KMS-11 (cell line): ENCODE data around the gene CHST11.
A peak's percentile ranks its signal among the peaks of the same experiment; 100 is the strongest.

Experiments used
- H2AFZ ChIP-seq: fragments of 200-600 bp; sonication (generic); 2 replicates; pipeline ENCODE4 v1.6.1; 2016; ENCODE audit warnings: antibody characterized with exemption, mixed run types, low read depth
- H3K27ac ChIP-seq: fragments of 200-600 bp; sonication (generic); 2 replicates; pipeline ENCODE4 v1.6.1; 2016; ENCODE audit warnings: mild to moderate bottlenecking, mixed run types
- H3K27me3 ChIP-seq: fragments of 200-600 bp; sonication (generic); 2 replicates; pipeline ENCODE4 v1.6.1; 2017; ENCODE audit warnings: mild to moderate bottlenecking, low read depth, mixed run types, moderate library complexity; ENCODE audit not compliant: insufficient read depth
- H3K36me3 ChIP-seq: fragments of 200-600 bp; sonication (generic); 2 replicates; pipeline ENCODE4 v1.6.1; 2017; ENCODE audit warnings: mild to moderate bottlenecking, mixed run types; ENCODE audit not compliant: insufficient read depth
- H3K4me1 ChIP-seq: fragments of 200-600 bp; sonication (generic); 2 replicates; pipeline ENCODE4 v1.6.1; 2016; ENCODE audit warnings: mild to moderate bottlenecking, low read depth, mixed run types; ENCODE audit not compliant: poor library complexity, severe bottlenecking
- H3K4me2 ChIP-seq: fragments of 200-600 bp; sonication (generic); 2 replicates; pipeline ENCODE4 v1.7.0; 2016; ENCODE audit warnings: mild to moderate bottlenecking, mixed run types
- H3K4me3 ChIP-seq: fragments of 200-600 bp; sonication (generic); IDR thresholded peaks from 2 replicates; pipeline ENCODE4 v1.6.1; 2017; ENCODE audit warnings: low read depth, low read length, mixed read lengths; ENCODE audit not compliant: insufficient read depth
- H3K79me2 ChIP-seq: fragments of 200-600 bp; sonication (generic); 2 replicates; pipeline ENCODE4 v1.6.1; 2016; ENCODE audit warnings: low read depth, mixed run types; ENCODE audit not compliant: insufficient read depth
- H3K9ac ChIP-seq: fragments of 200-600 bp; sonication (generic); 2 replicates; pipeline ENCODE4 v1.6.1; 2016; ENCODE audit warnings: mild to moderate bottlenecking, mixed run types
- H4K20me1 ChIP-seq: fragments of 200-600 bp; sonication (generic); 2 replicates; pipeline ENCODE4 v1.6.1; 2016; ENCODE audit warnings: mild to moderate bottlenecking, mixed run types; ENCODE audit not compliant: insufficient read depth
- TF ChIP-seq, protein P1 (sequence below): fragments of 200-600 bp; sonication (generic); conservative IDR thresholded peaks from 2 replicates; pipeline ENCODE4 v1.6.1; 2017; ENCODE audit warnings: low read depth, mild to moderate bottlenecking, antibody characterized with exemption, low read length, moderate library complexity, mixed read lengths

The CHST11 gene

DNA sequence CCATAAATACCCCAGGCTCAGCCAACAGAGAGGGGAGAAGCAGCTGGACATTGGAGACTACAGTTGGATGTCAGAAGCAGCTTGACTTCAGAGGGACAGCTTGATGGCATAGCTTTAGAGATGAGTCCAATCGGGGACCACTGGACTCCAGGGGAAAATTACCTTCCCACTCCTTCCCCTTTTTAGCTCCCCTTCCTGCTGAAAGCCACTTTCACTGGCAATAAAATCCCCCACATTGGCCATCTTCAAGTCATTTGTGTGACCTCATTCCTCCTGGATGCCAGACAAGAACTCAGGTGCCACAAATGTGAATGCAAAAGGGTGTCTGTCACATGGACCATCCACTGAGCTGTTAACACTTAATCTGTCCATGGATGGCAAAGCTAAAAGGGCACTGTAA is 184.2 kb downstream of the CHST11 start:
- Histone ChIP-seq H2AFZ (no peak overlapping the region), H3K27me3 (no peaks in the 10 kb centered on the region), H3K4me1 (peaks cover 26% of the 10 kb centered on the region), H3K4me2 (no peak overlapping the region), H3K79me2 (no peaks in the 10 kb centered on the region), H3K4me3 (no peak overlapping the region), H3K36me3 (no peaks in the 10 kb centered on the region), H3K9ac (no peak overlapping the region), H3K27ac (no peak overlapping the region), H4K20me1 (no peaks in the 10 kb centered on the region)
- TF ChIP-seq, protein P1, sequence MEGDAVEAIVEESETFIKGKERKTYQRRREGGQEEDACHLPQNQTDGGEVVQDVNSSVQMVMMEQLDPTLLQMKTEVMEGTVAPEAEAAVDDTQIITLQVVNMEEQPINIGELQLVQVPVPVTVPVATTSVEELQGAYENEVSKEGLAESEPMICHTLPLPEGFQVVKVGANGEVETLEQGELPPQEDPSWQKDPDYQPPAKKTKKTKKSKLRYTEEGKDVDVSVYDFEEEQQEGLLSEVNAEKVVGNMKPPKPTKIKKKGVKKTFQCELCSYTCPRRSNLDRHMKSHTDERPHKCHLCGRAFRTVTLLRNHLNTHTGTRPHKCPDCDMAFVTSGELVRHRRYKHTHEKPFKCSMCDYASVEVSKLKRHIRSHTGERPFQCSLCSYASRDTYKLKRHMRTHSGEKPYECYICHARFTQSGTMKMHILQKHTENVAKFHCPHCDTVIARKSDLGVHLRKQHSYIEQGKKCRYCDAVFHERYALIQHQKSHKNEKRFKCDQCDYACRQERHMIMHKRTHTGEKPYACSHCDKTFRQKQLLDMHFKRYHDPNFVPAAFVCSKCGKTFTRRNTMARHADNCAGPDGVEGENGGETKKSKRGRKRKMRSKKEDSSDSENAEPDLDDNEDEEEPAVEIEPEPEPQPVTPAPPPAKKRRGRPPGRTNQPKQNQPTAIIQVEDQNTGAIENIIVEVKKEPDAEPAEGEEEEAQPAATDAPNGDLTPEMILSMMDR, result no peak

DNA sequence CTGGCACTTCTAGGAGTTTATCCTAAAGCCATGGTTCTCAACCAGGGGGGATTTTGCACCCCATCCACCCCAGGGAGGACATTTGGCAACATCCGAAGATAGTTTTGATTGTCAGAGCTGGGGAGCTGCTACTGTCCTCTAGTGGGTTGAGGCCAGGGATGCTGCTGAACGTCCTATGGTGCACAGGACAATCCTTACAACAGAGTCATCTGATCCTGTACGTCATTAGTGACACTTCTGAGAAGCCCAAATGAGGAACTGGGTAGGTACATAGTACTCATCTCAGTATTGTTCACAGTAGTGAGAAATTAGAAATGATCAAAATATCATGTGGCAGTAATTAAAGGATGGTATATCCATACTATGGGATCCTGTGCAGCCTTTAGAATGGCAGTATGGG is 185.1 kb downstream of the CHST11 start:
- no peak overlapping the region for H3K9ac ChIP-seq
- H3K79me2 ChIP-seq, result no peaks in the 10 kb centered on the region
- H3K4me3 ChIP-seq, result no peak overlapping the region
- no peak overlapping the region for H2AFZ ChIP-seq
- TF ChIP-seq, protein P1, result no peak
- H3K36me3 ChIP-seq, result no peaks in the 10 kb centered on the region
- no peaks in the 10 kb centered on the region for H4K20me1 ChIP-seq
- H3K27me3 ChIP-seq, result no peaks in the 10 kb centered on the region
- H3K4me2 ChIP-seq, result no peak overlapping the region
- H3K27ac ChIP-seq, result no peak overlapping the region
- H3K4me1 ChIP-seq, result peaks cover 26% of the 10 kb centered on the region

DNA sequence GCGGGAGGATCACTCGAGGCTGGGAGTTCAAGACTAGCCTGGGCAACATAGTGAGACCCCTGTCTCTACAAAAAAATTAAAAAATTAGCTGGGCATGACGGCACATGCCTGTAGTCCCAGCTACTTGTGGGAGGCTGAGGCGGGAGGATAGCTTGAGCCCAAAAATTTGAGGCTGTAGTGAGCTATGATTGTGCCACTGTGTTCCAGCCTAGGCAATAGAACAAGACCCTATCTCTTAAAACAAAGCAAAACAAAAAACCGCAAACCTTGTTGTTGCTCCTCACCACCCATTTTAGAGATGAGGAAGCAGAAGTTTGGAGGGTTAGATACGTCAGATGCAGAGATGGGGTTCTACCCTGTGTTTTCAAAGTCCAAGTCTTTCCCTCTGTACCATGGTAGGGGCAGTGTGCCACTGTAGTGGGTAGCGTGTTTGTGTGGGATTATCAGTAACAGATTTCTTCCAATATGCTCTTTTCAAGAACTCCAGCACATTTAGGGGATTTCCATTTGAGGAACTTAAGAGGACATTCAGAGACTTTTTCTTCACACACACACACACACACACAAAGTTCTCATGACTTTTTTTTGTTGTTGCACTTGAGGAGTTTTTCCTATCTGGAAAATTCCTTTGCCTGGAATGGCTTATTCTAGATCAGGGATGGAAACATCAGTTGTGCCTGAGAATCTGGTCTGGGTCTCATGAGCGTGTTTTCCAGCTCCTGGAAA is 186.5 kb downstream of the CHST11 start:
- Histone ChIP-seq H4K20me1 (no peaks in the 10 kb centered on the region), H3K9ac (no peak overlapping the region), H3K4me2 (peak overlapping the region; percentile 90), H3K79me2 (no peaks in the 10 kb centered on the region), H3K4me3 (no peak overlapping the region), H3K27ac (peak overlapping the region; percentile 66), H2AFZ (0 out of 2 replicates have a peak overlapping the region, but pooled peaks have one; percentile 38), H3K27me3 (no peaks in the 10 kb centered on the region), H3K36me3 (no peaks in the 10 kb centered on the region), H3K4me1 (peaks cover 26% of the 10 kb centered on the region)
- TF ChIP-seq, protein P1, result no peak

- no peak overlapping the region for H3K4me3 ChIP-seq
- peaks cover 26% of the 10 kb centered on the region for H3K4me1 ChIP-seq
- no peaks in the 10 kb centered on the region for H4K20me1 ChIP-seq
- peak overlapping the region; percentile 66 for H3K27ac ChIP-seq
- TF ChIP-seq, protein P1, result no peak
- peak overlapping the region; percentile 37; the same call in 1 of the 2 replicates for H3K9ac ChIP-seq
- H3K27me3 ChIP-seq, result no peaks in the 10 kb centered on the region
- no peaks in the 10 kb centered on the region for H3K36me3 ChIP-seq
- H3K4me2 ChIP-seq, result peak overlapping the region; percentile 90
- peak overlapping the region; percentile 38; the same call in 1 of the 2 replicates for H2AFZ ChIP-seq
- H3K79me2 ChIP-seq, result no peaks in the 10 kb centered on the region
These were observed 187.3 kb downstream of the CHST11 start for GRCh38 chr12:104643819-104644669.
